ENCODE data around the gene SEMA3A.
"Not testable (repeated sequence)": the region's sequence is repeated elsewhere in the genome, so short reads cannot be mapped to it uniquely, and the experiment has no call there.

Gene SEMA3A

DNA sequence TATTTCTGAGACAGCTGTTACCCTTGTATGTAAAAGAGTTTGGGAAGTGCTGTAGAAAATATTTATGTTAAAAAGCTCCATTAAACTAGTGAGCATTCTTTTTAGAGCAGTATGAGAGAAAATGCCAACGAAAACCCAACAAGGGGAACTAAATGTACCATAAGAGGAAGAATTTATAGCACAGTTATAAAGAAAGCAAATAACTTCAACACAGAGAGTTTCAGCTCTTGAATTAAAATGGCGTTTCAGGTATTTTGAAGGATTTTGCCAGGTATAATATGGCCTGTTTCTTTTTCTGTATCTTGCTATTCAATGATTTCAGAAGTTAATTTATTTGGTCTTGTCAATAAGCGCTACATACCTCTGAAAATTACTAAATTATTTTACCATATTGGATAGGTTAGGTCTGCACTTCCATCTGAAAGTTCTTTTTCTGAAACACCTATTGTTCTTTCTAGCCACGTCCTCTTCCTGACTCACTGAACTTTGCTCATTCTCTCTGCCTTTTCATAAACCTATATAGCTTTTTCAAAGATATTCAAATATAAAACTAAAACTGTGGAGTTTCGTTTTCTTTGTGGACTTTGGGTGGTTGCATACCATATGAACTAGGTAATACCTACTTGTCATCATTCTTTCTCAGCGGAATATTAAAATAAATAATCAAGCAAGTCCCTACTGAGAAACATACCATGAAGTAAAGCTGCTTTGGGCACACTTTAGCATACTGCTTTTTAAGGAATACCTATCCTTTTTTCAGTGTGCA lies 136.1 kb downstream of the SEMA3A start:
- DNase-seq, result no peak

- DNase-seq, result no peak
Observed at GRCh38 chr7:84057576-84057975, 137.0 kb downstream of the SEMA3A start.

DNA sequence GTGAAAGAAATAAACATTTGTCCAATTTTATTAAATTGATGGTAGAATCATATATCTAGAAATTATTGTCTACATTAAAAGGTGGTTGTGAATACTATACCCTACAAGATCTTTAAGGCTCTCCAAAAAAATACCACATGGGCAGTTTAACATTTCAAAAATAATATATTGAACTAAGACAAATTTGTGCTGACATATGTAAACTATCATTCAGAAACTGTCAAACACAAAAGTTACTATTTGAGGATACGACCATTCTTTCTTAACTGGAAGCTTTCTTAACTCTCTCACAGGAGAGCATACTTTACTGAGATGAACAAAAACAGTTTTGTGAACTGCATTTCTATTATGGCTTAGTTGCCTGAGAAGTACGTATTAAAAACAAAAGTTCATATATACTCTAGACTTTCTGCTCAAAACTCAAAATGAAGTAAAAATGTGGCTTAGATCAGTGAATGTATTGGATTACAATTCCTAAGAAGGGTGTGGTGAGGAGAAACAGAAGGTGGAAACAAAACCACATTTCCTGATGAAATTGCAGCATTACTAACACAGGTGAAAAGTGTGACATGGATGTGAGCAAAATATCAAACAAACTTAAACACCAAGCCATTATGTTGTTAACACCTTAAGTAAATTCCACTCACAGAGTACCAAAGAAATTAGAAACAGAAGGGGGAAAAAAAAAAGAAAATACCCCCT lies 138.5 kb downstream of the SEMA3A start:
- no peak for DNase-seq

DNA sequence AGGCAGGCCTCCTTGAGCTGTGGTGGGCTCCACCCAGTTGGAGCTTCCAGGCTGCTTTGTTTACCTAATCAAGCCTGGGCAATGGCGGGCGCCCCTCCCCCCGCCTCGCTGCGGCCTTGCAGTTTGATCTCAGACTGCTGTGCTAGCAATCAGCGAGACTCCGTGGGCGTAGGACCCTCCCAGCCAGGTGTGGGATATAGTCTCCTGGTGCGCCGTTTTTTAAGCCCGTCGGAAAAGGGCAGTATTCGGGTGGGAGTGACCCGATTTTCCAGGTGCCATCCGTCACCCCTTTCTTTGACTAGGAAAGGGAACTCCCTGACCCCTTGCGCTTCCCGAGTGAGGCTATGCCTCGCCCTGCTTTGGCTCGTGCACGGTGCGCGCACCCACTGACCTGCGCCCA lies 139.4 kb downstream of the SEMA3A start:
- DNase-seq, result not testable (repeated sequence)

- DNase-seq, result no peak
Observed at GRCh38 chr7:84049071-84049836, 145.3 kb downstream of the SEMA3A start.

DNA sequence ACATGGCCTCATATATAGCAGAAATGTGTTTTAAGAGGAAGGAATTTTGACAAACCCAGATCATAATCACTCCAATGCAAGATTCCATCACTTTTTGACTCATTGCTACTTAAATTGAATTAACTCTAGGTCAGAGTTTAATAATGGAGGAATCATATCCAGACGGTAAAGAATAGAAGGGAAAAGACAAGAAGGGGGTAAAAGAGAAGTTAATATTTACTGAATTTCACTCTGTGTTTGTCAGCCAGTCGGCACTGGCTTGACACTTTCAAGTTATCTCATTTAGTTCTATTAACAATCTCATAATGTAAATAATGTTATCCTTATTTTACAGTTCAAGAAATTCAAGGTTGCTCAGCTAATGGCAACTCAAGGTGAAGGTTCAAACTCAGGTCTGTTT lies 147.5 kb downstream of the SEMA3A start:
- DNase-seq, result no peak

DNA sequence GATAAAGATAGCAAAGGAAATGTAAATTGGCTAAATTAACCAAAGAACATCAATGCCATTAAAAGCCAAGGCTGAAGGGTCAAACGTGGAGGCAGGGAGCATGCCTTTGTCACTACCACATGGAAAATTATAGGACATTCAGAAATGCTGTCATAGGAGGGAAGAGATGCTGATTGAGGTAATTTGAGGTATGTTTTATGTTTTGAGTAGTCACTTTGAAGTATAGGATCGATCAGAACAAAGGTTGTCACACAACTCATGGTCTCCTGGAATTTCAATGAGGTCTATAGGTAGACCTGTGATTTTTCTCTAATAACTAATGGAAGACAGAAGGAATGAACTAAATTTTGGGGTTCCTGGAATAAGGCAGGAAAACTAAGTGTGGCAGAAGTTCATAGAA lies 149.8 kb downstream of the SEMA3A start:
- DNase-seq, result no peak

- no peak for DNase-seq
Observed at GRCh38 chr7:84043661-84044191, 150.9 kb downstream of the SEMA3A start.

DNA sequence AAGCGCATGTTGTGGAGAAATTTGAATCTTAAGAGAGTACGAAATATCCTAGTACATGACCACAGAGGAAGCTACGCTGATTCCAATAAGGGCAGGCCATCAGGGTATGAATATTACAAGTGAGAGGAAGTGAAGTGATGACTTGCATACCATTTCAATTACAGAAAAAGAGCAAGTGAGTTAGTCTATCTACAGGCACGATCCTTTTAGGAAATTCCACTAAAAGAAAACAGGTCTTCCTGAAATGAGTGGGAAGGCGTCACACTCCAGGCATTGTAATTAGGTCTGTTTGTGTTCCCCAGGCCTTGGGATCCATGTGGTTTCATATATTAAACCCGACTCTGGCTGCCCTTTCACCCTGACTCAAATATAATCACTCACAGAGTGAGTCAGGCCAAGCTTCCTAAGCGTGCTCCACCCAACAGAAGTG lies 152.5 kb downstream of the SEMA3A start:
- DNase-seq, result no peak

DNA sequence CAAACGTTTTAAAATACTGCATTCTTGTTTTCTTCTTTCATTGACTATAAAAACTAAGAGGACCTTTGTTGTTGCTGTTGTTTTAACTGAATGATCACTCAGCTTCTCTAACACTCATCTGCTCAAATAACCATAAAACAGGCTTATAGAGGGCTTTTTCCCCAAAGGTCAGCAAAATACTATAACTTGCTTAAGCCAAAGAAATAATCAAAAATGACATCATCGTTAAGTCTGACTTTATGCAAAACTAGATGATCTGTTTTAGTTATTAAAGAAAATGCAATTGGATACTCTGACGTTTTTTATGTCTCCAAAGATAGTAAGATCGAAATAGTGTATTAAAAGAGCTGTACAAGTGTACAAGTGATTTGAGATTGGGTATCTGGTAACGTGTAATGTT lies 152.9 kb downstream of the SEMA3A start:
- DNase-seq, result no peak

DNA sequence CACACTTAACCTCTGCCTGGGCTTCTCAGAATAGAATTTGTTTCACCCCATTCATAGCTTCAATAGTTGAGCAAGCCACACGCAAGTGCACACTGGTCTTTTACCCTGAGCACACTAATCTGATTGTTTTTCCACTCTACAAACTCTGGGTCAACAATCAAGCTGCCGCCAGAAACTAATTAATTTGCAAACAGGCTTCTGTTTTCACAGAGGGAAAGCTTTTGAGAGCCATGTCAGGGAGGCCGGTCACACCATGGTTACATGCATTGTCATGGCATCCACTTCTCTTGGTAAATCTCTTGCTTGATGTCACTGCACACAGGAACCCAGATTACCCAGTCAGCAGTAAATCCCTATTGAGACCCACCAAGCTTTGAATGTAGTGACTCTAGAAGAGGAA lies 154.2 kb downstream of the SEMA3A start:
- peak; percentile 83 for DNase-seq

DNA sequence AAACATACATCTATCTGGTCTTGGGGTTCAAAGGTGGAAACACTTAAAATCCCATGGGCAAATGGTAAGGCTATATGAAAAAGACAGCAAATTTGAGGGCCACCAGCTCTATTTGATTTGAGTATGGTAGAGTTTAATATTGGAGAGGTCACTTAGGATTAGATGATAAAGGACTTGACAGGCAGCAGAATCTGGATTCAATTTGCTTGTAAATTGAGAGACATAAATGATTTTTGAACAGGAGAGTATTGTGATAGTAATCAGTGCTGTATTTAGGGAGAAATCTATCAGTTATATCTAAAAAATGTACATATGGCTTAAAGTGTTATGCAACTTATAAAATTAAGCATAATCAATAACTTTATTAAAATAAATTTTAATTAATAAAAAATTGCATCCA lies 155.2 kb downstream of the SEMA3A start:
- no peak for DNase-seq

DNA sequence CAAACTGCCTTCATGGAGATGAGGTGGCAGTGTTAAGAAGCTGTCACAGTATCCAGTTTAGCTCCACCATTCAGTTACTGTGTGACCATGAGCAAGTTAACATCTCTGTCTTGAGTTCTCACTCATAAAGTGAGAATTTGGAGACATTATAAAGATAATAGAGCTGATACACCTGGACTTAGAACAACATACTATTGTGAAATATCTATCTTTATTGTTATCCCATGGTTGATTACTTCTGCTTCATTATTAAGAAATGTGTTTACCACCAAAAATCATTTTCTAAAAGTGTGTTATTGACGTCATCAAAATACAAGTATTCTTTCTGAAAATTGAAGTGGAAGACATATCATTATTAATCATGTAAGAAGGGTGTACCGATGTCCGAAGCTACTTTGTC lies 166.9 kb downstream of the SEMA3A start:
- no peak for DNase-seq

- no peak for DNase-seq
Observed at GRCh38 chr7:84025332-84025927, 169.2 kb downstream of the SEMA3A start.

DNA sequence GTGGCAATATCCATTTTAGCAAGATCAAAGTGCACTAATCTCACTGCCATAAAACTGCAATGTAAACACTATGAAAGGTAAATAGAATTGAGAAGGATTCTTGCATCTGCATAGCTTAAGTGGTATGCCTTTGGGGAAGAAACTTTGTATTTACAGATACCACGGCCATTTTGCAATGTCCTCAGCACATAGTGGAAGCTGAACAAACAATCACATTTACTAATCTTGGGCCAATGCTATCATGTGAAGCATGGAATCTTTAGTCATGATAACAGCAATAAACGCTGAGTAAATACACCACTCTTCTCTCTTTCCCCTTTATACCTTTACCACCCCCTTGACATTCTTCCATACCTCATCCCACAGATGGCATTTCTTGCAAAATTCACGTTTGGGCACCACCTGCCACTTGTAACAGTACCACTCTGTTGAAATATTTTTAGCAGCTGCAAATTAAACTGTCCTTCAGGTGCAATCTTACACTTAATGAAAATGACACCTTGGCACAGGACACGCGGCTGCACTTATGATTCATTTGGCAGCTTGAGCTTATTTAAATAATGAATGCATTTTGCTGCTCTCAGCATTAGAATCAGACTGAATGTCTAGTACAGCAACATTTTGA lies 171.8 kb downstream of the SEMA3A start:
- peak; percentile 71 for DNase-seq

DNA sequence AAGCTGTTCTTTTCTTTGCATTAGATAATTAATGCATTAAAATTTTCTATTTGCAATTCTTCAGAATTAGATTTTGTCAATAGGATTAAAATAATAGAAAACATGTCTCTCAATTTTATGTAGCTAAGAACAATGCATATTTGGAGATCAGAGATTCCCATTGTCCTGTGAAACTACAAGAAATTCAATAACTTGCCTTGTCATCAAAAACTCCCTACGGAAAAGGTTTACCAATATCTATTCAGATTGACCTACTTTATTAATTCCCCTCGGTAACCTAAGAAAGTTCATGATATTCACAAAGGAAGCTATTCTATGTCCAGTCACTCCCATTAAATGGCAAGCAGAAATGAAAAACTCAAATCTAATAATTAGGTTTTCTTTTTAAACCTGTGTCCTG lies 172.6 kb downstream of the SEMA3A start:
- DNase-seq, result no peak

- DNase-seq, result no peak
Observed at GRCh38 chr7:84021292-84021908, 173.2 kb downstream of the SEMA3A start.

DNA sequence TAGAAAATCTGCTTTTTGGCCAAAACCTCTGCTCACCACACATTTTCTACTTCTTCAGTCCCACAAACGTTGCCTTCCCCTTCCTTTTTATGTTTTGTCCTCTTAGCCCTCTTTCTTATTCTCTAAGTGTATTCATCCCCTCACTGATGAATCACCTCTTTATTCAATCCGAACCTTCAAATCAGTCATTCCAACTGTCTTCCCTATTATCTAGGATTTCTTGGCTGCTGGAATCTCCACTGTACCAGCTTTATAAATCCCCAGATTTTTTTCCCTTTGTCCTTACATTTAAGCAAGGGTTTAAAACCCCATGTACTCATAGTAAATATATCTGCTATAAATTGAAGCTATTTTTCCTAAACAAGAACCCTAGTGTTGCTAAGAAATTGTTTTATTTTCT lies 176.9 kb downstream of the SEMA3A start:
- no peak for DNase-seq

- no peak for DNase-seq
Observed at GRCh38 chr7:84013616-84014240, 180.9 kb downstream of the SEMA3A start.

GRCh38 chr7:84009782-84010181 lies 184.8 kb downstream of the SEMA3A start:
- DNase-seq, result no peak

DNA sequence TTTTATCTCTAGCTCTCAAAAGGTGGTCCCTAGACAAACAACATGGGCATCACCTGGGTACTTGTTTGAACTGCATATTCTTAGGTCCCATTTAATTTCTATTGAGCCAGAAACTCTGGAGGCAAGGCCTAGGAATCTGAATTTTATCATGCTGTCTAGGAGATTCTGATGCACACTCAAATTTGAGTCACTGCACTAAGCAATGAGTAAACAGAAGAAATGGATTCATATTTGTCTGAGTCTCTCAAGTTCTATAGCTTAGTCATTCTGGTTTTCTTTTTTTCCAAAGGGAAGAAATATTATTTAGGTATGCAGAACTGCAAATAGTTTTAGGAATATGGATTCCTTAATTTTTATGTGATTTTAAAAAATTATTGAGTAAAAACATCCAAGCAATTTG lies 185.5 kb downstream of the SEMA3A start:
- DNase-seq, result no peak

DNA sequence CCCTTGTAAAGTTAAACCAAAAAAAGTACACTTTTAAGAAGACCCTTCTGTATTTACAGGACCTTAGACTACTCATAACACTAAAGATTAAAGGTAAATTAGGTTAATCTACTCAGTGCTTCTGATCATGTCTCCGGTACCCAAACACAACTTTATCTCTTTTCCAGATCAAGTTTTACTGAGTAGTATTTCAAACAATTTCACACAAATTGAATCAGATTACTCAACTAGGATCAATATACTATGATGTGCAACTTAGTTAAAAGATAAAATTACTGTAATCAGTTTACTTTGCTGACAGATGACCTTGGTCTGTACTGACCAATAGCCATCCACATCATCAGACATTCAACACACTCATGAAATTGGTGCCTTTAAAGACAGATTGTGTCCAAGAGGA lies 191.4 kb downstream of the SEMA3A start:
- no peak for DNase-seq
